ENCODE measurements around the gene RPP25.
A peak's percentile ranks its signal among the peaks of the same experiment; 100 is the strongest.

- TF ChIP-seq, protein P1, sequence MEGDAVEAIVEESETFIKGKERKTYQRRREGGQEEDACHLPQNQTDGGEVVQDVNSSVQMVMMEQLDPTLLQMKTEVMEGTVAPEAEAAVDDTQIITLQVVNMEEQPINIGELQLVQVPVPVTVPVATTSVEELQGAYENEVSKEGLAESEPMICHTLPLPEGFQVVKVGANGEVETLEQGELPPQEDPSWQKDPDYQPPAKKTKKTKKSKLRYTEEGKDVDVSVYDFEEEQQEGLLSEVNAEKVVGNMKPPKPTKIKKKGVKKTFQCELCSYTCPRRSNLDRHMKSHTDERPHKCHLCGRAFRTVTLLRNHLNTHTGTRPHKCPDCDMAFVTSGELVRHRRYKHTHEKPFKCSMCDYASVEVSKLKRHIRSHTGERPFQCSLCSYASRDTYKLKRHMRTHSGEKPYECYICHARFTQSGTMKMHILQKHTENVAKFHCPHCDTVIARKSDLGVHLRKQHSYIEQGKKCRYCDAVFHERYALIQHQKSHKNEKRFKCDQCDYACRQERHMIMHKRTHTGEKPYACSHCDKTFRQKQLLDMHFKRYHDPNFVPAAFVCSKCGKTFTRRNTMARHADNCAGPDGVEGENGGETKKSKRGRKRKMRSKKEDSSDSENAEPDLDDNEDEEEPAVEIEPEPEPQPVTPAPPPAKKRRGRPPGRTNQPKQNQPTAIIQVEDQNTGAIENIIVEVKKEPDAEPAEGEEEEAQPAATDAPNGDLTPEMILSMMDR (conservative IDR thresholded peaks at IDR 0.05) = no peak
- TF ChIP-seq ZFX (IDR thresholded peaks at IDR 0.05) = 0 out of 2 replicates have a peak, but pooled peaks have one; percentile 10
Observed at GRCh38 chr15:74956648-74957475, at the start of gene RPP25.
